ENCODE data around the gene GPR150. TPM values are rescaled to one million over a fixed set of nuclear protein-coding genes. Genes with fewer than 3 reads are reported as not detected.

GPR150 gene
- polyA plus RNA-seq, 1 experiment, result 0.25 TPM

DNA sequence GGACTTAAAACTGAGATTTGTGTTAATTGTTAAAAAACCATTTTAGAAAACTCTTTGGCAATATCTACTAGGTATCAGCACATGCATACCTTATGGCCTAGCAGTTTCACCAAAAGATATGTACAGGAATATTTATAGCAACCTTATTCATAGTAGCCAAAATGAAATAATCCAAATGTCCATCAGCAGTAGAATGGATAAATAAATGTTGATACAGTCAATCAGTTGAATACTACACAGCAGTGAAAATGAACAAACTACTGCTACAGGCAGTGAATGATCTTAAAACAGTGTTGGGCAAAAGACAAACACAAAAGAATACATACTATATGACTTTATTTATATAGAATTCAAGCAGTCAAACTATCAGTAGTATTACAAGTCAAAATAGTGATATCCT lies 43.1 kb downstream of the GPR150 start:
- ChIA-PET POLR2A (no interaction called here), CTCF (interaction anchor here (0.7 to 5.9 kb wide), 9 partner anchors 8 to 186 kb away, joined by 3 to 54 read pairs (median 9); partner anchors contain the start of gene RHOBTB3)
- H3K27me3 ChIP-seq (ENCODE audit: control insufficient read depth, insufficient read depth, low read length), result no peaks in the 10 kb centered on the region
- TF ChIP-seq CTCF (IDR thresholded peaks at IDR 0.05; ENCODE audit: insufficient read depth, low read depth, low read length), result no peak
- no peak overlapping the region for H3K4me3 ChIP-seq (ENCODE audit: low read depth, low read length)
- no peaks in the 10 kb centered on the region for H3K36me3 ChIP-seq (ENCODE audit: control insufficient read depth, insufficient read depth, low read length)
- no peak for DNase-seq (ENCODE audit: low read depth)

GRCh38 chr5:95664204-95664786 lies 44.4 kb downstream of the GPR150 start:
- H3K36me3 ChIP-seq (ENCODE audit: control insufficient read depth, insufficient read depth, low read length), result no peaks in the 10 kb centered on the region
- H3K4me3 ChIP-seq (ENCODE audit: low read depth, low read length), result no peak overlapping the region
- CTCF ChIA-PET, result interaction anchor here (0.7 to 5.9 kb wide), 26 partner anchors 9 to 184 kb away, joined by 3 to 54 read pairs (median 4); partner anchors contain the start of genes RFESD and RHOBTB3
- POLR2A ChIA-PET, result no interaction called here
- DNase-seq (ENCODE audit: low read depth), result peak; percentile 14
- TF ChIP-seq CTCF (IDR thresholded peaks at IDR 0.05; ENCODE audit: insufficient read depth, low read depth, low read length), result peak; percentile 77
- no peaks in the 10 kb centered on the region for H3K27me3 ChIP-seq (ENCODE audit: control insufficient read depth, insufficient read depth, low read length)

DNA sequence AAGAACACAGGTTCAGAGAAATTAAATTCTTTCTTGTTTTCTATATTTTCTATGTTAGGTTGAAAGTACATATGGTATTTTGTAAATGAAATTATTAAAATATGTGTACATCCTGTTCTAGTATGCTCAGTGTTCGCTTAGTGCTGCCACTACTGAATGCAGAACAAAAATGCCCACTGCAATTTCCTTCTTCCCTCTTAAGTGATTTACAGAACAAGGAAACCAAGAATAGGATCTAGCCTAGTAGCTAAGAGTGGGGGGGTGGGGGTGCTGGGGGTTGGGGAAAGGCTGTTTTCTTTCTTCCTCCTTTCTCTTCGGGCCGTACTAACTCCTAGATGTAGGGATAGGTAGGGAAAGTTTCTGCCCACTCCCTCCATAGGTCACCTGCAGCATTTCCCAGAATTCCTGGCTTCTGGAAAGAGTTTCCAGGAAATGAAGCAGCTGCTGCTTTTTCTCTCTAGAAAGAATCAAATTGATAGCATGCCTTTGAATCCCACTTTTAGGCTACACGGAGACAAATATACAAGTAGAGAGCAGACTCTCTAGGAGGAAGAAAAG lies 47.3 kb downstream of the GPR150 start:
- POLR2A ChIA-PET, result no interaction called here
- Histone ChIP-seq H3K4me3 (ENCODE audit: low read depth, low read length) (no peak overlapping the region), H3K27me3 (ENCODE audit: control insufficient read depth, insufficient read depth, low read length) (no peaks in the 10 kb centered on the region), H3K36me3 (ENCODE audit: control insufficient read depth, insufficient read depth, low read length) (no peaks in the 10 kb centered on the region)
- no peak for TF ChIP-seq CTCF (IDR thresholded peaks at IDR 0.05; ENCODE audit: insufficient read depth, low read depth, low read length)
- CTCF ChIA-PET, result interaction anchor here (0.8 to 5.9 kb wide), 5 partner anchors 22 to 186 kb away, joined by 3 to 54 read pairs (median 4); partner anchors contain the start of gene RHOBTB3
- no peak for DNase-seq (ENCODE audit: low read depth)

DNA sequence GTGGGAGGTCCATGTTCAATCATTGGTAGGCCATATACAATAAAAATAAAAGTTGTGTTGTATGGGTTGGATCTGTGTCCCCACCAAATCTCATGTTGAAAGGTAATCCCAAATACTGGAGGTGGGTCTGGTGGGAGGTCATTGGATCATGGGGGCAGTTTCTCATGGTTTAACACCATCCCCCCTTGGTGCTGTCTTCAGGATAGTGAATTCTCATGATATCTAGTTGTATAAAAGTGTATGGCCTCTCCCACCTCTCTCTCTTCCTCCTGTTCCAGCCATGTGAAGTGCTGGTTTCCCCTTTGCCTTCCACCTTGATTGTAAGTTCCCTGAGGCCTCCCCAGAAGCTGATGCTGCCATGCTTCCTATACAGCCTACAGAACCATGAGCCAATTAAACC lies 47.8 kb downstream of the GPR150 start:
- no peak for TF ChIP-seq CTCF (IDR thresholded peaks at IDR 0.05; ENCODE audit: insufficient read depth, low read depth, low read length)
- no peak for DNase-seq (ENCODE audit: low read depth)
- no peaks in the 10 kb centered on the region for H3K36me3 ChIP-seq (ENCODE audit: control insufficient read depth, insufficient read depth, low read length)
- H3K4me3 ChIP-seq (ENCODE audit: low read depth, low read length), result no peak overlapping the region
- CTCF ChIA-PET, result interaction anchor here (0.8 to 5.9 kb wide), 5 partner anchors 23 to 185 kb away, joined by 3 to 54 read pairs (median 4); partner anchors contain the start of gene RHOBTB3
- no peaks in the 10 kb centered on the region for H3K27me3 ChIP-seq (ENCODE audit: control insufficient read depth, insufficient read depth, low read length)
- POLR2A ChIA-PET, result no interaction called here

DNA sequence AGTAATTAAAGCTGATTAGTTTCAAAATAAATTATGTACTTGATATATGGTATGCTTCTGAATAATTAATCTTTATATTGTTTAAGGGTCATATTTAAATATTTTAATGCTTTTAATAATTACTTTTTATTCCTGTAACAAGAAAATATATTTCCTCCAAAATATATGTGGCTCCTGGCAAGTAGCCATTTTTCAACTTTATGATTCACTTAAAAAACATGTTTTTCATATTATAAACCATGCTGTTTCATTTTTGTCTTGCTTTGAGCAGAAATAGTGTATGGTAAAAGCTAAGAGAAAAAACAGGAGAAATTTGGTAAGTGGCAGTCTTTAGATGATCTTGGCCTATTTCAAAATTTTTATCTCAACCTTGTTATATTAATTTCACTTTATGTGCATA lies 48.3 kb downstream of the GPR150 start:
- Histone ChIP-seq H3K4me3 (ENCODE audit: low read depth, low read length) (no peak overlapping the region), H3K27me3 (ENCODE audit: control insufficient read depth, insufficient read depth, low read length) (no peaks in the 10 kb centered on the region), H3K36me3 (ENCODE audit: control insufficient read depth, insufficient read depth, low read length) (no peaks in the 10 kb centered on the region)
- no peak for TF ChIP-seq CTCF (IDR thresholded peaks at IDR 0.05; ENCODE audit: insufficient read depth, low read depth, low read length)
- CTCF ChIA-PET, result interaction anchor here (1.2 to 5.9 kb wide), 2 partner anchors 65 to 178 kb away, joined by 3 to 54 read pairs; partner anchors contain the start of gene RHOBTB3
- no peak for DNase-seq (ENCODE audit: low read depth)
- POLR2A ChIA-PET, result no interaction called here

Measured in BJ (cell line).